T-cell (primary cell): ENCODE results near the gene SDK2. TPM values are rescaled to one million over a fixed set of nuclear protein-coding genes. Genes with fewer than 3 reads are reported as not detected.
"Not testable (repeated sequence)": the region's sequence is repeated elsewhere in the genome, so short reads cannot be mapped to it uniquely, and the experiment has no call there.

Source experiments
- ATAC-seq, 4 experiments: fragments of 200-7000 bp in 3 of 4; fragments of 150-1000 bp in 1 of 4; cut with Tn5 transposase; replicated peaks in 1 of 4; 1 replicate in 3 of 4; 2 replicates in 1 of 4; pipeline ENCODE4 v1.10.0; 2021; ENCODE audit warnings: moderate library complexity in 3 of 4, mild to moderate bottlenecking in 2 of 4, moderate number of reproducible peaks in 1 of 4
- CTCF ChIA-PET, 2 donors: fragments of 300-600 bp; sonication (Branson Sonifier 250); formaldehyde crosslinking; loops; one replicate each; lab custom pipeline; 2022; ENCODE audit warnings: antibody characterized with exemption in 2 of 2; lab: Charles Lee
- POLR2A ChIA-PET, 2 donors: fragments of 300-600 bp; sonication (Branson Sonifier 250); formaldehyde crosslinking; loops; one replicate each; lab custom pipeline; 2022; ENCODE audit warnings: antibody characterized with exemption in 2 of 2; lab: Charles Lee
- DNase-seq, 35 experiments: peaks; one replicate each; pipeline versions ENCODE4 v3.0.0 to v3.0.0-alpha.2; 2013 to 2023
- H3K27ac ChIP-seq: one replicate; pipeline ENCODE4 v1.5.1; 2013; ENCODE audit warnings: low read length
- H3K27me3 ChIP-seq, 2 experiments: replicated peaks in 1 of 2; 1 replicate in 1 of 2; 2 replicates in 1 of 2; pipeline versions ENCODE4 v1.6.1 to v1.7.0; 2013; ENCODE audit warnings: low read length in 1 of 2, mixed read lengths in 1 of 2; ENCODE audit not compliant: control insufficient read depth in 2 of 2, insufficient read depth in 2 of 2; ENCODE audit errors: extremely low read depth in 1 of 2
- H3K36me3 ChIP-seq, 2 donors: 1 replicate in 1 of 2; 2 replicates in 1 of 2; pipeline versions ENCODE4 v1.6.1 to v1.7.0; 2013; ENCODE audit warnings: low read length in 1 of 2; ENCODE audit not compliant: control insufficient read depth in 2 of 2, insufficient read depth in 1 of 2; ENCODE audit errors: extremely low read depth in 1 of 2
- H3K4me1 ChIP-seq, 2 experiments: 1 replicate in 1 of 2; 2 replicates in 1 of 2; pipeline versions ENCODE4 v1.6.1 to v1.7.0; 2013; ENCODE audit warnings: low read length in 2 of 2, mixed read lengths in 1 of 2; ENCODE audit not compliant: insufficient read depth in 2 of 2, control insufficient read depth in 1 of 2; ENCODE audit errors: extremely low read depth in 1 of 2
- H3K4me3 ChIP-seq, 2 donors: 1 replicate in 1 of 2; 2 replicates in 1 of 2; pipeline versions ENCODE4 v1.5.1 to v1.7.0; 2013; ENCODE audit warnings: mild to moderate bottlenecking in 2 of 2, low read length in 1 of 2, moderate library complexity in 1 of 2; ENCODE audit not compliant: control insufficient read depth in 1 of 2; ENCODE audit errors: extremely low read depth in 1 of 2
- H3K9me3 ChIP-seq: 2 replicates; pipeline ENCODE4 v1.7.0; 2013
- H3K27ac Mint-ChIP-seq, 2 donors: one replicate each; pipeline ENCODE4 v1.8.0; 2020 to 2021; ENCODE audit warnings: mild to moderate bottlenecking in 2 of 2, mixed read lengths in 2 of 2
- H3K27me3 Mint-ChIP-seq, 2 donors: one replicate each; pipeline ENCODE4 v1.8.0; 2021 to 2022; ENCODE audit warnings: mixed read lengths in 2 of 2
- H3K36me3 Mint-ChIP-seq: one replicate; pipeline ENCODE4 v1.8.0; 2021; ENCODE audit warnings: mixed read lengths
- H3K4me1 Mint-ChIP-seq, 3 donors: one replicate each; pipeline ENCODE4 v1.8.0; 2020 to 2022; ENCODE audit warnings: mixed read lengths in 3 of 3, mild to moderate bottlenecking in 1 of 3
- H3K4me3 Mint-ChIP-seq, 3 donors: one replicate each; pipeline ENCODE4 v1.8.0; 2020 to 2022; ENCODE audit warnings: mild to moderate bottlenecking in 3 of 3, mixed read lengths in 3 of 3, moderate library complexity in 3 of 3
- H3K9me3 Mint-ChIP-seq, 3 donors: one replicate each; pipeline ENCODE4 v1.8.0; 2020 to 2022; ENCODE audit warnings: mixed read lengths in 3 of 3
- WGBS: methylation state at CpG from one replicate; pipeline ENCODE4 v1.1.5; 2013; ENCODE audit warnings: missing lambda C conversion rate; ENCODE audit not compliant: insufficient coverage; 5-methylcytosine and 5-hydroxymethylcytosine counted together
- total RNA-seq, 35 experiments: library from RNA in 6 of 35; stranded (reverse) in 6 of 35; fragments of 120-200 nt in 1 of 35; gene quantifications; one replicate each; pipeline versions ENCODE4 v1.2.1 to v1.2.4 and lab custom pipeline; 2013 to 2026

The SDK2 gene
- total RNA-seq, 5 donors from 2014 or later (not counting 1 experiment from before 2014, with no cell fraction given) = 2.9 to 8.3 (median 4.8) TPM

DNA sequence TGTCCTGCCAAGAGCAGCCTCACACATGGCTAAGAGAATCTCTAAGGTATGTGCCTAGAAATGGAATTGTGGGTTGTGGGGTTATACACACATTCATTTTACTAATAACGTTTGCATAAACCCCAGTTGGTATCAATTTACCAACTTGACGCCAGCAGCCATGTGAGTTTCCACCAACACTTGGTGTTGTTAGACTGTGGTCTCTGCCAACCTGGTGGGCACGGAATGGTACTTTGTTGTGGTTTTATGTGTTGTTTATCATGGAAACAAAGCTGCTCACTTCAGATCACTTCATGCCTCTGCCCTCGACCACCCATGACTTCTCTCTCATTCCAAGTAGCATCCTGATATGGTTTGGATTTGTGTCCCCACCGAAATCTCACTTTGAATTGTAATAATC lies 180.4 kb downstream of the SDK2 start:
- Mint-ChIP-seq H3K4me1 (peaks cover 0 to 6% (median 0%) of the 10 kb centered on the region in 3 donors), H3K9me3 (peaks cover 0 to 4% (median 3%) of the 10 kb centered on the region in 3 donors), H3K36me3 (peaks cover 8% of the 10 kb centered on the region), H3K27me3 (no peaks in the 10 kb centered on the region), H3K27ac (no peak overlapping the region), H3K4me3 (no peak overlapping the region)
- WGBS = no CpG with 5 or more reads among the region's 5 CpGs
- Histone ChIP-seq H3K4me3 (no peak overlapping the region), H3K4me1 (peaks cover 0 to 5% of the 10 kb centered on the region in 2 experiments), H3K27me3 (peaks cover 0 to 20% of the 10 kb centered on the region in 2 experiments), H3K36me3 (no peaks in the 10 kb centered on the region), H3K9me3 (no peaks in the 10 kb centered on the region), H3K27ac (no peak overlapping the region)
- DNase-seq = no peak
- ChIA-PET POLR2A (no interaction called here), CTCF (no interaction called here)
- no peak for ATAC-seq

DNA sequence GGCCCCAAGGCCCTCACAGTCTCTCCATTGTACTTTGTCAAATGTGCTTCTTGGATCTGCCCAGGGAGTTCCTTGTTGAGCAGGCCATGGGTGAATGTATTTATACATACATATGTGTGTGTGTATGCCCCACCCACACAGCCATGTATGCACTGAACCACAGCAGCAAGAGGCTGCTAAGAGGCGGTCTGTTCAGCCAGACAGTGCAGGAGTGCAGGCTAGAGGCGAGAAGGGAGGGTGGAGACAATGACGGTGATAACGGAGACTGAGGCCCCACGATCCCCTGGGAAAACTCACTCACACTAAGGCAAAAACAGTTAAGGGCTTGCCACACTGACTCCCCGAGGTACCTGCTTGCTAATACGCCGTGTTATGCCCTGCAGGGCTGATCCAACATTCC lies 181.4 kb downstream of the SDK2 start:
- Mint-ChIP-seq H3K9me3 (peaks cover 0 to 4% (median 3%) of the 10 kb centered on the region in 3 donors), H3K27me3 (no peaks in the 10 kb centered on the region), H3K36me3 (peaks cover 8% of the 10 kb centered on the region), H3K4me3 (no peak overlapping the region), H3K27ac (no peak overlapping the region), H3K4me1 (peaks cover 0 to 6% (median 0%) of the 10 kb centered on the region in 3 donors)
- Histone ChIP-seq H3K9me3 (no peaks in the 10 kb centered on the region), H3K27me3 (peaks cover 0 to 22% of the 10 kb centered on the region in 2 experiments), H3K4me1 (peaks cover 0 to 4% of the 10 kb centered on the region in 2 experiments), H3K27ac (no peak overlapping the region), H3K36me3 (no peaks in the 10 kb centered on the region), H3K4me3 (no peak overlapping the region)
- DNase-seq = no peak
- WGBS = 80% methylated on average over 1 of the region's 8 CpGs
- CTCF ChIA-PET = no interaction called here
- ATAC-seq = no peak
- POLR2A ChIA-PET = no interaction called here

DNA sequence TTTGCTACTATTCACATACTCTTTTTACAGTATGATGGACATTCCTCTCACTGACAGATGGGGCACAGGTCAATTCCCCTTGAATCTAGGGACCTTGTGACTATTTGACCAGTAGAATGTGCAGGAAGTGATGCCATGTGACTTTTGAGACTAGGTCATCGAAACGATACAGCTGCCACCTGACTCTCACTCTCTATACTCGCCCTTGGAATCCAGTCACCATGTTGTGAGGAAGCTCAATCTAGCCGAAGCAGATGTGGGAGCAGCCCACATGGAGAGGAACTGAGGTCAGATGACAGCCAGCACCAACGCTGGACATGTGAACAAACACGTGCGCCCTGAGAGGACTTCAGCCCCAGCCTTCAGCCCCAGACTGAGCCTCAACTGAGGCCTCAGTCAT lies 184.3 kb downstream of the SDK2 start:
- no peaks in the 10 kb centered on the region for H3K27me3 Mint-ChIP-seq
- peaks cover 0 to 4% (median 3%) of the 10 kb centered on the region in 3 donors for H3K9me3 Mint-ChIP-seq
- no peak for DNase-seq
- ChIA-PET CTCF (no interaction called here), POLR2A (no interaction called here)
- no peaks in the 10 kb centered on the region for H3K4me1 ChIP-seq
- no peak for ATAC-seq
- H3K36me3 Mint-ChIP-seq = peaks cover 8% of the 10 kb centered on the region
- peaks cover 0 to 6% (median 0%) of the 10 kb centered on the region in 3 donors for H3K4me1 Mint-ChIP-seq
- H3K36me3 ChIP-seq = no peaks in the 10 kb centered on the region
- no peak overlapping the region for H3K27ac ChIP-seq
- H3K4me3 ChIP-seq = no peak overlapping the region
- 82% methylated on average over 4 of the region's 7 CpGs for WGBS
- H3K27me3 ChIP-seq = peaks cover 0 to 14% of the 10 kb centered on the region in 2 experiments
- H3K27ac Mint-ChIP-seq = no peak overlapping the region
- no peak overlapping the region for H3K4me3 Mint-ChIP-seq
- H3K9me3 ChIP-seq = no peaks in the 10 kb centered on the region

DNA sequence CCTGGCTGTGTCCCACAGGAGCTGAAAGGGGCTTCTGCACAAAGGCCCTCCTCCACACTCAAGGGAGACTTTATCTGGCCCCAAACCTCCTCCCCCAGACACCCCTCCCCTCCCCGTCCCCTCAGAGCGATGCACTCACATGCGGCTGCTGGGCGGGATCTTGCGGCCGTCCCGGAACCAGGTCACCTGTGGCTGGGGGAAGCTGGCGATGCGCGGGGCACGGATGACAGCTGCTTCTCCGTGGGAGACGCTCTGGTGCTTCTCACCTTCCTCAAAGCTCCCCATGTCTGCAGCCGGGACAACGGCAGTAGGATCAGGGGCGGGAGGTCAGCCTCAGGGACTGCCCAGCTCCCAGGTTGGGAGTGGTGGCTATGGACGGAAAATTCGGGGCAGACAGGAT lies 188.5 kb downstream of the SDK2 start:
- no peak overlapping the region for H3K27ac ChIP-seq
- Mint-ChIP-seq H3K4me1 (no peaks in the 10 kb centered on the region), H3K9me3 (peaks cover 0 to 8% (median 6%) of the 10 kb centered on the region in 3 donors), H3K36me3 (peaks cover 3% of the 10 kb centered on the region), H3K4me3 (no peak overlapping the region), H3K27ac (no peak overlapping the region), H3K27me3 (no peaks in the 10 kb centered on the region)
- H3K9me3 ChIP-seq = no peaks in the 10 kb centered on the region
- POLR2A ChIA-PET = no interaction called here
- H3K27me3 ChIP-seq = peaks cover 0 to 12% of the 10 kb centered on the region in 2 experiments
- DNase-seq = no peak
- H3K4me1 ChIP-seq = no peaks in the 10 kb centered on the region
- H3K4me3 ChIP-seq = no peak overlapping the region
- no peaks in the 10 kb centered on the region for H3K36me3 ChIP-seq
- no peak for ATAC-seq
- CTCF ChIA-PET = no interaction called here
- 67% methylated on average over 13 of the region's 18 CpGs for WGBS

DNA sequence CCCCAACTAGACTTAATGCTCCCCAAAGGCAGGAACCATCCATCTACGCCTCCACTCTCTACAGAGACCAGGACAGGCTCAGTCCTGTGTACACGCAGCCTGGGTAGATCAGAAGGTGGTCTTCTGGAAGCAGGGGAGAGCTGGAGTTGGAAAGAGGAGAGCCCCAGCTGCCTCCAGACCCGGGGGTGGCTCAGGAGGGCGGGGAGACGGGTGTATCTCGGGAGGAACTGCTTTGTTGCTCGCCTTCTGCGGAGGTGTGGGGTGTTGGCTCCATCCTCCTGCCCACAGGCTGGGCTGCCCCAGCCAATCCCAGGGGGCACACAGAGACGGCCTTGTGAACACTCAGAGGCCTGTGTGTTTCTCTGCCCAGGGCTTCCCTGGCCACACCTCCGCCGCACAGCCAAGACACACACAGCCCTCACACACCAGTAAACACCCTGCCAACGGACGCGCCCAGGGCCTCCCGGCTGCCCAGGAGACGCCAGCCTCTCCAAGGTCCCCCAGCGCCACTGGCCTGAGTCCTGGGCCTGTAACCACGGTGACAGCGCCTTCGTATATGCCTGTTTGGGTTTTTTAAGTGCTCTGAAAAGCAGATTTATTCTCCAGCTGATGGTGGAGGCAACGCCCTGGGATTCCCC lies 189.1 kb downstream of the SDK2 start:
- no peak for ATAC-seq
- H3K36me3 Mint-ChIP-seq = peaks cover 2% of the 10 kb centered on the region

DNA sequence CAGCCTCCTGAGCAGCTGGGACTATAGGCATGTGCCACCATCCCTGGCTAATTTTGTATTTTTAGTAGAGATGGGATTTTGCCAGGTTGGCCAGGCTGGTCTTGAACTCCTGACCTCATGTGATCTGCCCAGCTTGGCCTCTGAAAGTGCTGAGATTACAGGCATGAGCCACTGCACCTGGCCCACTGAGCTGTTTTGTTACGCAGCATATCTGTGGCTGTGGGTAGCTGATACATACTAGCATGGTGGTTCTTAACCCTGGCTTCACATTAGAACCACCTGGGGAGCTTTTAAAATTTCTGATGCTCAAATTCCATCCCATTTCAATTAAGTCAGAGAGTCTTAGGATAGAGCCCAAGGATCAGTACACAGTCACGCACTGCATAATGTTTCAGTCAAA lies 190.8 kb downstream of the SDK2 start:
- H3K4me1 ChIP-seq, CTCF ChIA-PET, ATAC-seq, H3K27ac Mint-ChIP-seq, POLR2A ChIA-PET, H3K36me3 ChIP-seq, H3K4me3 ChIP-seq, H3K27ac ChIP-seq, H3K9me3 Mint-ChIP-seq, H3K27me3 Mint-ChIP-seq, H3K9me3 ChIP-seq, H3K4me3 Mint-ChIP-seq, H3K36me3 Mint-ChIP-seq, DNase-seq, H3K4me1 Mint-ChIP-seq: not testable (repeated sequence)
- WGBS = no CpG with 5 or more reads among the region's 2 CpGs
- peaks cover 0 to 15% of the 10 kb centered on the region in 2 experiments for H3K27me3 ChIP-seq

More for the DNA sequence above, 189.1 kb downstream of the SDK2 start:
- no peaks in the 10 kb centered on the region for H3K36me3 ChIP-seq
- peaks cover 0 to 15% of the 10 kb centered on the region in 2 experiments for H3K27me3 ChIP-seq
- Mint-ChIP-seq H3K9me3 (peaks cover 0 to 8% (median 4%) of the 10 kb centered on the region in 3 donors), H3K4me1 (no peaks in the 10 kb centered on the region), H3K27ac (no peak overlapping the region), H3K27me3 (no peaks in the 10 kb centered on the region), H3K4me3 (no peak overlapping the region)
- POLR2A ChIA-PET = no interaction called here
- no peak for DNase-seq
- H3K9me3 ChIP-seq = no peaks in the 10 kb centered on the region
- H3K27ac ChIP-seq = no peak overlapping the region
- no peaks in the 10 kb centered on the region for H3K4me1 ChIP-seq
- CTCF ChIA-PET = interaction anchor here in 1 of 2 donors (0.6 kb wide), 1 partner anchor 111 kb away, joined by 4 read pairs; no protein-coding TSS in a partner anchor
- H3K4me3 ChIP-seq = no peak overlapping the region
- 85% methylated on average over 18 of the region's 21 CpGs for WGBS
